ENCODE results near the gene NPR3. TPM values are rescaled to one million over a fixed set of nuclear protein-coding genes. Genes with fewer than 3 reads are reported as not detected.

The NPR3 gene
- total and polyA plus RNA-seq, 5 donors: 12.6 to 85.3 (median 62.3) TPM

DNA sequence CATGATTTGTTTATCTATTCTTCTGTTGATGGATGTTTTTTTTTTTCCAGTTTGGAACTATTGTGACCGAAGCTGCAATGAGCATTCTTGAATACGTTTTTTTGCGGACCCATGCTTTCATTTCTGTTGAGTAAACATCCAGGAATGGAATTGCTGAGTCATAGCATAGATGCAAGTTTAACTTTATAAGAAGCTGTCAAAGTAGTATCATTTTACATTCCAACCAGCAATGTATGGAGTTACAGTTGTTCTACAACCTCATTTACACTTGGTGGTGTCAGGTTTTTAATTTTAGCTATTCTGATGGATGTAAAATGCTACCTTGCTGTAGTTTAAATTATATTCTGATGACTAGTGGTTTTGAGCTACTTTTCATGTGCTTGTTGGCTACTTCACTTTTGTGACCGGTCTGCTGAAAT, 49.0 kb downstream of the NPR3 start:
- H3K27me3 ChIP-seq (ENCODE audit: control insufficient read depth, insufficient read depth): no peaks in the 10 kb centered on the region
- DNase-seq: no peak
- peak in 1 of 2 donors; percentile 61 for ATAC-seq

DNA sequence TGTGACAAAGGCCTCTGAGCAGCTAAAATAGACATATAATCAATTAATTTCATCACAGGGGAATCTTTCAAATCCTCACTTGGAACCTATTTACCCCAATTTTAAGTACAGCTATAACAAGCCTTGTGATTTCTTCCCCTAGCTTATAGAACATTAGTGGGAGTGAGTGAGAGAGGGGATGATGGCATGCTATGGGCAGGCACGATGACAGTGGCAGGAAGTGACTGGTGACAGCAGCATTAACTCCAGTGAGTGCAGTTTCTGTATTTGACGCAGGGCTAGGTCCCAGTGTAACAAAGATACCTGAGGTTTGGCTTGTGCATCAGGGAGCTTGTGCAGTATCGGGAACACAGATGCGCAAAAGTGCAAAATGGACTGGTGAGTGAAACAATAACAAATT, 54.1 kb downstream of the NPR3 start:
- intact Hi-C loops (cut with DNase I): no loop called here
- Histone ChIP-seq H3K9me3 (ENCODE audit: control insufficient read depth, low read length) (peaks cover 8% of the 10 kb centered on the region), H3K4me3 (ENCODE audit: low read length) (no peak overlapping the region), H3K4me1 (ENCODE audit: control insufficient read depth, insufficient read depth, low read length) (peaks cover 3% of the 10 kb centered on the region), H3K27ac (ENCODE audit: low read length) (no peak overlapping the region), H3K27me3 (ENCODE audit: control insufficient read depth, insufficient read depth) (no peaks in the 10 kb centered on the region)
- no peak for DNase-seq
- ATAC-seq: no peak
- 79% methylated on average over 4 of the region's 4 CpGs for WGBS

More for the DNA sequence above, 49.0 kb downstream of the NPR3 start:
- Histone ChIP-seq H3K4me3 (ENCODE audit: low read length) (no peak overlapping the region), H3K27ac (ENCODE audit: low read length) (no peak overlapping the region), H3K9me3 (ENCODE audit: control insufficient read depth, low read length) (no peaks in the 10 kb centered on the region), H3K4me1 (ENCODE audit: control insufficient read depth, insufficient read depth, low read length) (no peaks in the 10 kb centered on the region)
- 61% methylated on average over 4 of the region's 4 CpGs for WGBS
- intact Hi-C loops (cut with DNase I): no loop called here

- Histone ChIP-seq H3K4me3 (ENCODE audit: low read length) (no peak overlapping the region), H3K4me1 (ENCODE audit: control insufficient read depth, insufficient read depth, low read length) (peaks cover 3% of the 10 kb centered on the region), H3K27me3 (ENCODE audit: control insufficient read depth, insufficient read depth) (no peaks in the 10 kb centered on the region), H3K27ac (ENCODE audit: low read length) (no peak overlapping the region), H3K9me3 (ENCODE audit: control insufficient read depth, low read length) (peaks cover 8% of the 10 kb centered on the region)
- ATAC-seq (peak; percentile 20 to 42), DNase-seq (no peak)
- intact Hi-C loops (cut with DNase I): no loop called here
- WGBS: 78% methylated on average over 8 of the region's 8 CpGs
Observed at GRCh38 chr5:32767948-32768467, 56.9 kb downstream of the NPR3 start.

GRCh38 chr5:32769711-32770110, 58.6 kb downstream of the NPR3 start:
- peaks cover 8% of the 10 kb centered on the region for H3K9me3 ChIP-seq (ENCODE audit: control insufficient read depth, low read length)
- peaks cover 3% of the 10 kb centered on the region for H3K4me1 ChIP-seq (ENCODE audit: control insufficient read depth, insufficient read depth, low read length)
- DNase-seq: peak in 1 of 3 donors; percentile 45
- intact Hi-C loops (cut with DNase I): no loop called here
- no peak overlapping the region for H3K27ac ChIP-seq (ENCODE audit: low read length)
- no peak overlapping the region for H3K4me3 ChIP-seq (ENCODE audit: low read length)
- no peaks in the 10 kb centered on the region for H3K27me3 ChIP-seq (ENCODE audit: control insufficient read depth, insufficient read depth)
- 72% methylated on average over 8 of the region's 8 CpGs for WGBS
- ATAC-seq: no peak

- peaks cover 3% of the 10 kb centered on the region for H3K4me1 ChIP-seq (ENCODE audit: control insufficient read depth, insufficient read depth, low read length)
- DNase-seq (no peak), ATAC-seq (no peak)
- H3K27me3 ChIP-seq (ENCODE audit: control insufficient read depth, insufficient read depth): no peaks in the 10 kb centered on the region
- intact Hi-C loops (cut with DNase I): no loop called here
- 92% methylated on average over 5 of the region's 5 CpGs for WGBS
- no peak overlapping the region for H3K27ac ChIP-seq (ENCODE audit: low read length)
- peaks cover 6% of the 10 kb centered on the region for H3K9me3 ChIP-seq (ENCODE audit: control insufficient read depth, low read length)
- H3K4me3 ChIP-seq (ENCODE audit: low read length): no peak overlapping the region
Observed at GRCh38 chr5:32770444-32770843, 59.3 kb downstream of the NPR3 start.

DNA sequence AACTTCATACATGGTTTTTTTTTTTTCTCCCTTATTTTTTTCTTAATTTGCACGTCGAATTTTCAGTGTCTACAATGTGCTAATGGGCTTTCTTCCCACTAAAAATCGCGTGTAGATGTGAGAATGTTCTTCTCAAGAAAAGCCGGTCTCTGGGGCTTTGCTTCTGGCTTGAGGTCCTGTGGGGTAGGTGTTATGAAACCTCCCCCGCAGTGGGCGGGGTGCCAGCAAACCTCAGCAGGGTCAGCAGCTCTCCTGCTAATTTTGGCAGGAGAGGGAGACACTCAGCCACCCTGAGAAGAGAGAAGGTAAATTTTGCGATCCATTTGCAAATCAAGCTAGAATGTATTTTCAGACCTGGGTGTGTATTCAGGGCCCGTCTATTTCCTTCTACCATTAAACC, 59.9 kb downstream of the NPR3 start:
- ATAC-seq (peak in 1 of 2 donors; percentile 34), DNase-seq (peak; percentile 53 to 78 (median 76))
- intact Hi-C loops (cut with DNase I): no loop called here
- Histone ChIP-seq H3K27me3 (ENCODE audit: control insufficient read depth, insufficient read depth) (no peaks in the 10 kb centered on the region), H3K4me3 (ENCODE audit: low read length) (no peak overlapping the region), H3K4me1 (ENCODE audit: control insufficient read depth, insufficient read depth, low read length) (peaks cover 3% of the 10 kb centered on the region), H3K27ac (ENCODE audit: low read length) (no peak overlapping the region), H3K9me3 (ENCODE audit: control insufficient read depth, low read length) (peaks cover 6% of the 10 kb centered on the region)
- WGBS: 63% methylated on average over 9 of the region's 9 CpGs

DNA sequence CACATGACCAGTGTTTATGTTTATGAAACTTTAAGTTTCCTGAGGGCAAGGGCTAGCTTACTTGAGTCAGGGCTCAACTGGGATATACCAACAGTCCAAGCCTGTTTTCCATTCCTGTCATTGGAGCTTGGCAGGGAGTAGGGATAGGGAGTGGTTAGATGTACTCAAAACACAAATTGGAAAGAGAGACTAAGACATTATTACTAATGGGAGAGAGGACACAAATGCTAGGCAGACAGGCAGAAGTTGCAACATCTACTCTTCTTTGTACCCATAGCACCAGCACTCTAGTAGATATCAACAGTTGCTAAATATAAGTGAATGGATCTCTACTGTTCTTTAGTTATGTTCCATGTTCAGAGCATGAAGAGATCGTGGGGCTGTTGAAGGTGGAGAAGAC, 62.8 kb downstream of the NPR3 start:
- no peaks in the 10 kb centered on the region for H3K4me1 ChIP-seq (ENCODE audit: control insufficient read depth, insufficient read depth, low read length)
- ATAC-seq: peak in 1 of 2 donors; percentile 37
- no peak overlapping the region for H3K27ac ChIP-seq (ENCODE audit: low read length)
- H3K4me3 ChIP-seq (ENCODE audit: low read length): no peak overlapping the region
- intact Hi-C loops (cut with DNase I): no loop called here
- no peaks in the 10 kb centered on the region for H3K27me3 ChIP-seq (ENCODE audit: control insufficient read depth, insufficient read depth)
- no peaks in the 10 kb centered on the region for H3K9me3 ChIP-seq (ENCODE audit: control insufficient read depth, low read length)
- 89% methylated on average over 1 of the region's 1 CpG for WGBS
- DNase-seq: no peak

GRCh38 chr5:32776200-32776599, 65.1 kb downstream of the NPR3 start:
- no peaks in the 10 kb centered on the region for H3K4me1 ChIP-seq (ENCODE audit: control insufficient read depth, insufficient read depth, low read length)
- no peaks in the 10 kb centered on the region for H3K27me3 ChIP-seq (ENCODE audit: control insufficient read depth, insufficient read depth)
- DNase-seq: no peak
- H3K9me3 ChIP-seq (ENCODE audit: control insufficient read depth, low read length): peaks cover 3% of the 10 kb centered on the region
- no peak overlapping the region for H3K4me3 ChIP-seq (ENCODE audit: low read length)
- intact Hi-C loops (cut with DNase I): no loop called here
- ATAC-seq: no peak
- no peak overlapping the region for H3K27ac ChIP-seq (ENCODE audit: low read length)

DNA sequence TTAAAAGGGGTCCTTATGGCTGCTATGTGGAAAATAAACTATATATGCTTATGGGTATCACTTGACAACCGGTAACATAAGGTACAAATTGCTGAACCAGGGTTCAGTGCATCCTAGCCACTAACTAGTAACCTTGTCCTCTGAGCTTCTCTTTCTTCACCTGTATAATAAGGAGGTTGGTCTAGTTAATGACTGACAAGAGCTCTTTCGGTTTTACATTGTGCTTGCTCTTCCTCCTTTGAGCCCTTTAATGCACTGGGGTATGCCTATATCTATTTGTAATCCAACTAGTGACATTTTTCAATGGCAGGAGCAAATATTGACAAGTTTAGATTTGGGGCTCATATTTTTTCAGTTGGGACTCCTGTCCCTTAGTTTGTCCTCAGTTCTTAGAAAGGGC, 66.1 kb downstream of the NPR3 start:
- Histone ChIP-seq H3K27me3 (ENCODE audit: control insufficient read depth, insufficient read depth) (no peaks in the 10 kb centered on the region), H3K27ac (ENCODE audit: low read length) (no peak overlapping the region), H3K4me3 (ENCODE audit: low read length) (no peak overlapping the region), H3K4me1 (ENCODE audit: control insufficient read depth, insufficient read depth, low read length) (no peaks in the 10 kb centered on the region), H3K9me3 (ENCODE audit: control insufficient read depth, low read length) (peaks cover 3% of the 10 kb centered on the region)
- 88% methylated on average over 2 of the region's 2 CpGs for WGBS
- DNase-seq (no peak), ATAC-seq (no peak)
- intact Hi-C loops (cut with DNase I): no loop called here

DNA sequence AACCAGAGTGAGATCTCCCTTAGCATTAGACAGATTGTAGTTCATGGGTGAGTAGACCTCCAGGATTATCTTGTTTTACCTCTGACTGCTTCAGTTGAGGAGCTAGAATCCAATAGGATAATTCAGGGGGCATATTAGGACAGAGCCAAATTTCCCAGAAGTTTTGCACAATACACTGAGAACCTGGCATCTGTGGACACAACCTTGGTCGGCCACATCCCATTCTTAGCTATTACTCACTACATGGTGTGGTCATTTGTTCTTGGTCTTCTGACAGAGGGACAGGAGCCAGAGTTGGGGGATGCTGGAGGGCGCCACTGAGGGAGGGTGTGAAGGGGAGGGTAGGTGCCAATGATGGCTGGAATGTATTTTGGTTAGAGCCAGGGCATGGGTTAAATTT, 66.6 kb downstream of the NPR3 start:
- Histone ChIP-seq H3K27me3 (ENCODE audit: control insufficient read depth, insufficient read depth) (no peaks in the 10 kb centered on the region), H3K9me3 (ENCODE audit: control insufficient read depth, low read length) (peaks cover 5% of the 10 kb centered on the region), H3K4me3 (ENCODE audit: low read length) (no peak overlapping the region), H3K4me1 (ENCODE audit: control insufficient read depth, insufficient read depth, low read length) (no peaks in the 10 kb centered on the region), H3K27ac (ENCODE audit: low read length) (no peak overlapping the region)
- WGBS: 67% methylated on average over 2 of the region's 2 CpGs
- intact Hi-C loops (cut with DNase I): no loop called here
- DNase-seq: no peak
- peak; percentile 15 to 38 for ATAC-seq

GRCh38 chr5:32778403-32778802, 67.3 kb downstream of the NPR3 start:
- no peak for ATAC-seq
- Histone ChIP-seq H3K4me3 (ENCODE audit: low read length) (no peak overlapping the region), H3K27me3 (ENCODE audit: control insufficient read depth, insufficient read depth) (no peaks in the 10 kb centered on the region), H3K27ac (ENCODE audit: low read length) (no peak overlapping the region), H3K4me1 (ENCODE audit: control insufficient read depth, insufficient read depth, low read length) (no peaks in the 10 kb centered on the region), H3K9me3 (ENCODE audit: control insufficient read depth, low read length) (peaks cover 5% of the 10 kb centered on the region)
- DNase-seq: no peak
- WGBS: 94% methylated on average over 2 of the region's 2 CpGs
- intact Hi-C loops (cut with DNase I): no loop called here

All from right cardiac atrium (tissue), 5 donors.